Mesothelial cell of epicardium (in vitro differentiated cells): ENCODE measurements around the gene SLC6A7. TPM values are rescaled to one million over a fixed set of nuclear protein-coding genes. Genes with fewer than 3 reads are reported as not detected.

Experiments
- DNase-seq, 2 experiments: peaks; one replicate each; pipeline ENCODE4 v3.0.0; 2021; ENCODE audit warnings: low spot score in 2 of 2; ENCODE audit not compliant: unreplicated experiment in 2 of 2
- H3K27ac Mint-ChIP-seq: 2 replicates; pipeline ENCODE4 v1.8.0; 2021; ENCODE audit warnings: mixed read lengths
- H3K27me3 Mint-ChIP-seq: 2 replicates; pipeline ENCODE4 v1.8.0; 2021; ENCODE audit warnings: low read depth, mixed read lengths
- H3K36me3 Mint-ChIP-seq: 2 replicates; pipeline ENCODE4 v1.8.0; 2021; ENCODE audit warnings: mixed read lengths
- H3K4me1 Mint-ChIP-seq: 2 replicates; pipeline ENCODE4 v1.8.0; 2021; ENCODE audit warnings: mixed read lengths
- H3K4me3 Mint-ChIP-seq: 2 replicates; pipeline ENCODE4 v1.8.0; 2021; ENCODE audit warnings: mild to moderate bottlenecking, moderate library complexity, mixed read lengths
- H3K9me3 Mint-ChIP-seq: 2 replicates; pipeline ENCODE4 v1.8.0; 2021; ENCODE audit warnings: mixed read lengths
- total RNA-seq: library from RNA; stranded (reverse); gene quantifications from 3 replicates; pipeline ENCODE4 v1.2.1, GENCODE V29; 2021
- TF ChIP-seq, protein P1 (sequence below): fragments of 200-600 bp; sonication (generic); IDR thresholded peaks from one replicate; pipeline ENCODE4 v1.5.0; 2021; ENCODE audit warnings: antibody characterized with exemption; ENCODE audit not compliant: unreplicated experiment

The SLC6A7 gene
- total RNA-seq, 1 donor from 2014 or later, result not detected

DNA sequence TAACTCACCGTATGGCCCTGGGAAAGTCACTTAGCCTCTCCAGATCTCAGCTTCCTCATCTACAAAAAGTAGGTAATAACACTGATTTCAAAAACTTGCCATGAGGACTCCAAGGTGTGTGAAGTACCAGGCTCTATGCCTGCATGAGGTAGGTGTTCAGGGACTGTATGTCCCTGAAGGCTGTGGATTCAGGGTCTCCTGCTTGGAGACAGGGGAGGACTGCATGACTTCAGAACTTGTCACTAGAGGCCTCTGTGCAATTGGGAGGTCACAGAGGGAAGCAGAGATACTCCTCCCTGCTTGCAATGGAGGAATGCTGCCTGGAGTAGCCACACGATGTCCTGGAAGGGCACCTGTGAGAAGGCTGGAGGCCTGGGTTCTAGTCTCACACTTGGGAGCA, 36.4 kb upstream of the SLC6A7 start:
- no peaks in the 10 kb centered on the region for H3K36me3 Mint-ChIP-seq

DNA sequence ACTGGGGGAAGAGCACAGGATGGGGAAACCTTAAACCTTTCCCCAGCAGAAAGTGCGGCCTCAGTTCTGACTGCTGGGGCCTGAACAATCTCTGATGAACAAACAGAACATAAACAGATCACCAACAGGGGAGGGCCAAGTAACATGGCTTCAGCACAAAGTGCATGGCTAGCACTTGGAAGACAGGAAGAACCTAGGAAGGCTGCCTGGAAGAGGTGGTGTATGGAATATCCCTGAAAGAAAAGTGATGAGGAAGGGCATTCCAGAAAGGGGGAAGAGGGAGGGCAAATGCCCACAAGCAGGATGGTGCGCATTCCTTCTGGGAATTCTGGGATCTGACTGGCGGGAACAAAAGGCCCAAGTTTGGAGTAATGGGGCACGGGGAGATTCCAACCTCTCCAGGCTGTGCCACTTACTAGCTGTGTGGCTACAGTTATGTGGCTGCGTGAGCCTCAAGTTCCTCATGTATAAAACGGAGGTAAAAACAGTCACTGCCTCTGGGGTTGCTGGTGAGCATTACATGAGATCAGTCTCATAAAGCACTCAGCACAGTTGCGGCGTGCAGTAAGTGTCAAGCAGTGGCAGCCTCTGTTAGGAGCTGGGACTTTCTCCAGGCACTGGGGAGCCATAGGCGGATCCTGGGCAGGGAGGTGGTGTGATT, 35.8 kb upstream of the SLC6A7 start:
- H3K36me3 Mint-ChIP-seq, result no peaks in the 10 kb centered on the region
- no peaks in the 10 kb centered on the region for H3K9me3 Mint-ChIP-seq
- peaks cover 56% of the 10 kb centered on the region for H3K4me1 Mint-ChIP-seq
- H3K27me3 Mint-ChIP-seq, result no peaks in the 10 kb centered on the region
- H3K4me3 Mint-ChIP-seq, result peak overlapping the region; percentile 82
- no peak for DNase-seq
- TF ChIP-seq, protein P1, sequence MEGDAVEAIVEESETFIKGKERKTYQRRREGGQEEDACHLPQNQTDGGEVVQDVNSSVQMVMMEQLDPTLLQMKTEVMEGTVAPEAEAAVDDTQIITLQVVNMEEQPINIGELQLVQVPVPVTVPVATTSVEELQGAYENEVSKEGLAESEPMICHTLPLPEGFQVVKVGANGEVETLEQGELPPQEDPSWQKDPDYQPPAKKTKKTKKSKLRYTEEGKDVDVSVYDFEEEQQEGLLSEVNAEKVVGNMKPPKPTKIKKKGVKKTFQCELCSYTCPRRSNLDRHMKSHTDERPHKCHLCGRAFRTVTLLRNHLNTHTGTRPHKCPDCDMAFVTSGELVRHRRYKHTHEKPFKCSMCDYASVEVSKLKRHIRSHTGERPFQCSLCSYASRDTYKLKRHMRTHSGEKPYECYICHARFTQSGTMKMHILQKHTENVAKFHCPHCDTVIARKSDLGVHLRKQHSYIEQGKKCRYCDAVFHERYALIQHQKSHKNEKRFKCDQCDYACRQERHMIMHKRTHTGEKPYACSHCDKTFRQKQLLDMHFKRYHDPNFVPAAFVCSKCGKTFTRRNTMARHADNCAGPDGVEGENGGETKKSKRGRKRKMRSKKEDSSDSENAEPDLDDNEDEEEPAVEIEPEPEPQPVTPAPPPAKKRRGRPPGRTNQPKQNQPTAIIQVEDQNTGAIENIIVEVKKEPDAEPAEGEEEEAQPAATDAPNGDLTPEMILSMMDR, result no peak
- H3K27ac Mint-ChIP-seq, result peak overlapping the region; percentile 97

More for the DNA sequence above, 36.4 kb upstream of the SLC6A7 start:
- Mint-ChIP-seq H3K9me3 (no peaks in the 10 kb centered on the region), H3K4me3 (peak overlapping the region; percentile 82), H3K27me3 (no peaks in the 10 kb centered on the region), H3K27ac (peak overlapping the region; percentile 97), H3K4me1 (peaks cover 53% of the 10 kb centered on the region)
- TF ChIP-seq, protein P1, result no peak
- DNase-seq, result no peak

DNA sequence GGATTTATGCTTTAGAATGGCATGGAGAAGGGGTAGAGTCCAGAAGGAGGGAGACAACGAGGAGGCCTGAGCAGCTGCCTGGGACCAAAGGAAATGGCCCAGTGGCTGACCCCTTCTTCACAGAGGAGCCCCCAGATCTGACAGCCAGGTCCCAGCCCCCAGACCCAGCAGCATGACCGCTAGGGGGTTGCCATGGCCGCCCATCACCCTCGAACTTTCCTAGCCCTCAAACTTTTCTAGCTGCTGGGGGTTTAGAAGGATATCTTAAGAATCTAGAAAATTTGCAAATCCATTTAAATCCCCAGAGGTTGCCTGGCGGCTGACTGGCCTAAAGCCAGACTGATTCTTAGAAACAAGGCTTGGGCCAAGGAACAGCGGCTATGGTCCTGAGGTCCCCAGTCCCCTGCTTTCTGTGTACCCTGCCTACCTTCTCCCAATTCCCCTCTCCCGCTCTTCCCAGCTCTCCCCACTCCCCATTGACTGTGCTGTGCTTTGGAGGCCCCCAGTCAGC, 35.2 kb upstream of the SLC6A7 start:
- peaks cover 56% of the 10 kb centered on the region for H3K4me1 Mint-ChIP-seq
- TF ChIP-seq, protein P1, result no peak
- H3K27me3 Mint-ChIP-seq, result no peaks in the 10 kb centered on the region
- H3K4me3 Mint-ChIP-seq, result peak overlapping the region; percentile 82
- H3K36me3 Mint-ChIP-seq, result no peaks in the 10 kb centered on the region
- peak overlapping the region; percentile 97 for H3K27ac Mint-ChIP-seq
- H3K9me3 Mint-ChIP-seq, result no peaks in the 10 kb centered on the region
- no peak for DNase-seq

DNA sequence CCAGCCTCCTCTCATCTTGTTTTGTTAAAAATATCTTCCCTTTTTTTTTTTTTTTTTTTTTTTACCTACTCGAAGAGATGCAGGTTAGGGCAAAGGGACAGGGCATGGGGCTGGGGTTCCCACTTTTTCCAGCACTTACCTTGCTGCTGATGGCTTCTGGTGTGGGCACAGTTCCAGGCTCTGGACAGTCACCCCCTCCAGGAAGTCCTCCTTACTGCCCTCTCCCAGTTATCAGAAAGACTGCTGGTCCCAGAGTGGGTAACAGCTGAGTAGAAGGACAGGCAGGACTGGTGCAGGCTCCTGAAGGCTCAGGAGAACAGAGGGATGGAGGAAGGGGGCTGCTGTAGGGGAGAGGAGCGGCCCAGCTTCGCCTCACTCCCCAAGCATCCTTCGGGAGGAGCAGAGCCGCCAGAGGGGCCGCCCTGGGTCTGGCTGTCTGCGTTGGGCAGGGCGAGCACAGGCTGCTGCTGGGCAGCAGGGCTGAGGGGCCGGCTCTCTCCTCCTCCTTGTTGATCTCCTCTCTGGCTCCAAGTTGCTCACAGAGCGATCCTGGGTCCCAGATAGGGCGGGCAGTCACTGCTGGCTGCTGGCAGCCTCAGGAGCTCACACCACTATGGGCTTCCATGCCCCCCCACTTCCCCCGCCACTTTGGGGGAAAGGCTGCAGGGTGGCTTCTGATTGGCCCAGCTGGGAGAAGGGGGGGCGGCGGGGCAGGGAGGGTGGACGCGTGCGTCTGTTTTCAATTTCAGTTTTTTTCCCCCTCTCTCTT, 34.4 kb upstream of the SLC6A7 start, which contains the start of gene PDGFRB:
Gene PDGFRB (minus strand): TSS at position 588 of the 769 bp plus-strand sequence. CDS start 18,798 bp downstream, outside the sequence.
- TF ChIP-seq, protein P1, result no peak
- Mint-ChIP-seq H3K27ac (peak within 1 kb of the TSS; percentile 97), H3K4me1 (peaks cover 56% of the 10 kb centered on the region), H3K27me3 (no peaks in the 10 kb centered on the region), H3K9me3 (no peaks in the 10 kb centered on the region), H3K36me3 (no peaks in the 10 kb centered on the region), H3K4me3 (peak within 1 kb of the TSS; percentile 82)
- DNase-seq, result peak; percentile 75 to 84

DNA sequence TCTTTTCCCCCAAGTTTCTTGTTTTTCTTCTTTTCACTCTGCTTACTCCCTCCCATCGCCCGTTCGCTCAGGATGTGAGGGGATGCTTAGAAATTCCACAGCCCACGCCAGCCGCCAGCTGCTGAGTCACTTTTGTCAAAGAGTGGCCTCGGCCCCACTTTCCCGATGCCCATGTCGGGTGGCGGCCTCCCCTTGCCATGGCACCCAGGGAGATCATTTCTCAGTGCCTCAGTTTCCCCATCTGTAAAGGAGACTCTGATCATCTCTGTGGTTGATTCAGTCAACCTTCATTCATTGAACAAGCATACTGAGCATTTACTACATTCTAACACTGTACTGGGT, 33.9 kb upstream of the SLC6A7 start:
- no peaks in the 10 kb centered on the region for H3K36me3 Mint-ChIP-seq
- peak overlapping the region; percentile 82 for H3K4me3 Mint-ChIP-seq
- peaks cover 54% of the 10 kb centered on the region for H3K4me1 Mint-ChIP-seq

More for the DNA sequence above, 33.9 kb upstream of the SLC6A7 start:
- peak overlapping the region; percentile 97 for H3K27ac Mint-ChIP-seq
- DNase-seq, result no peak
- no peaks in the 10 kb centered on the region for H3K9me3 Mint-ChIP-seq
- H3K27me3 Mint-ChIP-seq, result no peaks in the 10 kb centered on the region
- TF ChIP-seq, protein P1, result no peak
